Measurements from ENCODE around the gene RASAL1.

Gene RASAL1

GRCh38 chr12:113103756-113104450 is 31.7 kb downstream of the RASAL1 start (continued):
- no peak for TF ChIP-seq KLF1 (tag by site-specific recombination; IDR thresholded peaks at IDR 0.05)
- TF ChIP-seq ZNF580 (tag by site-specific recombination; IDR thresholded peaks at IDR 0.05), result no peak
- TF ChIP-seq HOXD13 (CRISPR knock-in tag; IDR thresholded peaks at IDR 0.05; ENCODE audit: borderline replicate concordance), result no peak
- no peak for TF ChIP-seq SCRT1 (tag by site-specific recombination; IDR thresholded peaks at IDR 0.05; ENCODE audit: borderline replicate concordance)
- peak; percentile 35 for TF ChIP-seq GLIS1 (tag by site-specific recombination; IDR thresholded peaks at IDR 0.05)
- TF ChIP-seq ZNF791 (tag by site-specific recombination; IDR thresholded peaks at IDR 0.05), result no peak
- TF ChIP-seq ZNF132 (tag by site-specific recombination; IDR thresholded peaks at IDR 0.05; ENCODE audit: borderline replicate concordance), result no peak
- TF ChIP-seq ZNF629 (tag by site-specific recombination; IDR thresholded peaks at IDR 0.05), result peak; percentile 36; the same call in 1 of the 2 replicates
- no peak for TF ChIP-seq ZNF223 (tag by site-specific recombination; IDR thresholded peaks at IDR 0.05)
- no peak for TF ChIP-seq ZNF248 (tag by site-specific recombination; IDR thresholded peaks at IDR 0.05)
- peak; percentile 52 for TF ChIP-seq SP3 (tag by site-specific recombination; IDR thresholded peaks at IDR 0.05)
- no peak for TF ChIP-seq TRIM28 (IDR thresholded peaks at IDR 0.05; ENCODE audit: borderline replicate concordance, low read length)
- TF ChIP-seq ZNF654 (tag by site-specific recombination; IDR thresholded peaks at IDR 0.05; ENCODE audit: low read depth), result no peak
- TF ChIP-seq RBAK (tag by site-specific recombination; IDR thresholded peaks at IDR 0.05), result no peak
- TF ChIP-seq ZNF148 (tag by site-specific recombination; IDR thresholded peaks at IDR 0.05; ENCODE audit: borderline replicate concordance), result no peak
- no peak for TF ChIP-seq KLF7 (tag by site-specific recombination; IDR thresholded peaks at IDR 0.05; ENCODE audit: borderline replicate concordance)
- TF ChIP-seq CTCF (tag by site-specific recombination; IDR thresholded peaks at IDR 0.05), result peak; percentile 45
- peak; percentile 51; the same call in 1 of the 2 replicates for TF ChIP-seq ZXDB (tag by site-specific recombination; IDR thresholded peaks at IDR 0.05)
- TF ChIP-seq ZNF768 (tag by site-specific recombination; IDR thresholded peaks at IDR 0.05), result peak; percentile 88
- no peak for TF ChIP-seq ZNF292 (tag by site-specific recombination; IDR thresholded peaks at IDR 0.05; ENCODE audit: borderline replicate concordance, low read depth)
- TF ChIP-seq ZNF626 (tag by site-specific recombination; IDR thresholded peaks at IDR 0.05), result no peak
- peak; percentile 35 for TF ChIP-seq ZBTB26 (tag by site-specific recombination; optimal IDR thresholded peaks at IDR 0.05)
- TF ChIP-seq SCRT2 (tag by site-specific recombination; IDR thresholded peaks at IDR 0.05), result peak; percentile 82
- no peak for TF ChIP-seq SALL2 (tag by site-specific recombination; IDR thresholded peaks at IDR 0.05; ENCODE audit: borderline replicate concordance)
- peak; percentile 91 for TF ChIP-seq ZFHX2 (tag by site-specific recombination; conservative IDR thresholded peaks at IDR 0.05)
- TF ChIP-seq, protein P1, sequence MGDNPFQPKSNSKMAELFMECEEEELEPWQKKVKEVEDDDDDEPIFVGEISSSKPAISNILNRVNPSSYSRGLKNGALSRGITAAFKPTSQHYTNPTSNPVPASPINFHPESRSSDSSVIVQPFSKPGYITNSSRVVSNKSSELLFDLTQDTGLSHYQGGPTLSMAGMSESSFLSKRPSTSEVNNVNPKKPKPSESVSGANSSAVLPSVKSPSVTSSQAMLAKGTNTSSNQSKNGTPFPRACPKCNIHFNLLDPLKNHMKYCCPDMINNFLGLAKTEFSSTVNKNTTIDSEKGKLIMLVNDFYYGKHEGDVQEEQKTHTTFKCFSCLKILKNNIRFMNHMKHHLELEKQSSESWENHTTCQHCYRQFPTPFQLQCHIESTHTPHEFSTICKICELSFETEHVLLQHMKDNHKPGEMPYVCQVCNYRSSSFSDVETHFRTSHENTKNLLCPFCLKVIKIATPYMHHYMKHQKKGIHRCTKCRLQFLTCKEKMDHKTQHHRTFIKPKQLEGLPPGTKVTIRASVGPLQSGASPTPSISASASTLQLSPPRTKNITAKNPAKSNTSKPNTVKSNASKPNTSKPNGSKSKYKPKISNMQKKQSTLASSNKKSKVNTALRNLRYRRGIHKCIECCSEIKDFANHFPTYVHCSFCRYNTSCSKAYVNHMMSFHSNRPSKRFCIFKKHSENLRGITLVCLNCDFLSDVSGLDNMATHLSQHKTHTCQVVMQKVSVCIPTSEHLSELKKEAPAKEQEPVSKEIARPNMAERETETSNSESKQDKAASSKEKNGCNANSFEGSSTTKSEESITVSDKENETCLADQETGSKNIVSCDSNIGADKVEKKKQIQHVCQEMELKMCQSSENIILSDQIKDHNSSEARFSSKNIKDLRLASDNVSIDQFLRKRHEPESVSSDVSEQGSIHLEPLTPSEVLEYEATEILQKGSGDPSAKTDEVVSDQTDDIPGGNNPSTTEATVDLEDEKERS (tag by site-specific recombination; IDR thresholded peaks at IDR 0.05), result no peak
